HCT116 (cell line): Measurements from ENCODE around the gene PHF20.
"Not testable (repeated sequence)": the region's sequence is repeated elsewhere in the genome, so short reads cannot be mapped to it uniquely, and the experiment has no call there.

Source experiments
- EZH2 ChIP-seq: fragments of 200-600 bp; sonication (generic); IDR thresholded peaks from 2 replicates; pipeline ENCODE4 v1.6.1; 2017; ENCODE audit warnings: antibody characterized with exemption, mixed run types
- POLR2A ChIP-seq: IDR thresholded peaks from 2 replicates; pipeline ENCODE4 v1.7.0; 2011; ENCODE audit warnings: borderline replicate concordance; ENCODE audit not compliant: insufficient read depth, insufficient read length; ENCODE audit errors: extremely low read depth

- not testable (repeated sequence) for TF ChIP-seq EZH2, POLR2A
Measured at GRCh38 chr20:35843894-35844293, 72.1 kb downstream of the PHF20 start.
